ENCODE measurements around the gene ALOXE3. TPM values are rescaled to one million over a fixed set of nuclear protein-coding genes. Genes with fewer than 3 reads are reported as not detected.
"Not testable (repeated sequence)": the region's sequence is repeated elsewhere in the genome, so short reads cannot be mapped to it uniquely, and the experiment has no call there.

Gene ALOXE3
- total RNA-seq, 6 donors from 2014 or later: not detected

DNA sequence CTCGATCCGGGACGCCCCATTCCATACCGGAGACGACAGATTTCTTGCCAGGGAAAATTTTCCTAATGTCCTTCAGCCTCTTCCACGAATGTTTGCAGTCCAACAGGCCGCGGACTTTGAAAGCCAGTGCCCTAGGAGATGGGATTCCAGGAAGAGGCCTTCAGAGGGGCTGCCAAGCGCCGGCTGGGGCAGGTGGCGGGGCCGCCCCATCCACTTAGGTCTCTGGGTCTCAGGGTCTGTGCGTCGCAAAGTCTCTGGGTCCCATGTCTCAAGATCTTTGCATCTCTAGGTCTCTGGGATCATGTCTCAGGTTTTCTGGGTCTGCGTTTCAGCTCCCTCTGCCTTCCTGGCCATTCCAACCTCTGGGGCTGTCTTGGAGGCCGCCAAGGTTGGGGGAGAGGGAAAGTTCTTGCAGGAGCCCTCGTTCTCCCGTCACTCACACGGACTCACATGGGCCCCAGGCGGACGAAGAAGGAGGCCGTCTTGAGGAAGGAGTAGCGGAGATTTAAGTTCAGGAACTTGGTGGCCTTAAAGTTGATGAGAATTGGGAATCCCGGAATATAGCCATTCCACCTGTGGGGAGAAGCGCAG lies 38.0 kb downstream of the ALOXE3 start:
- Histone ChIP-seq H3K4me1 (peaks cover 13 to 18% (median 17%) of the 10 kb centered on the region in 4 donors), H3K4me3 (peak overlapping the region in 3 of 4 donors; percentile 36 to 47 (median 36)), H3K36me3 (no peaks in the 10 kb centered on the region), H3K27me3 (peaks cover 0 to 35% (median 8%) of the 10 kb centered on the region in 4 donors), H3K9me3 (no peaks in the 10 kb centered on the region), H3K27ac (no peak overlapping the region)
- ATAC-seq (ENCODE audit: low FRiP score in 2 of 2) (peak in 1 of 2 donors; percentile 3), DNase-seq (no peak)
- TF ChIP-seq, protein P1, sequence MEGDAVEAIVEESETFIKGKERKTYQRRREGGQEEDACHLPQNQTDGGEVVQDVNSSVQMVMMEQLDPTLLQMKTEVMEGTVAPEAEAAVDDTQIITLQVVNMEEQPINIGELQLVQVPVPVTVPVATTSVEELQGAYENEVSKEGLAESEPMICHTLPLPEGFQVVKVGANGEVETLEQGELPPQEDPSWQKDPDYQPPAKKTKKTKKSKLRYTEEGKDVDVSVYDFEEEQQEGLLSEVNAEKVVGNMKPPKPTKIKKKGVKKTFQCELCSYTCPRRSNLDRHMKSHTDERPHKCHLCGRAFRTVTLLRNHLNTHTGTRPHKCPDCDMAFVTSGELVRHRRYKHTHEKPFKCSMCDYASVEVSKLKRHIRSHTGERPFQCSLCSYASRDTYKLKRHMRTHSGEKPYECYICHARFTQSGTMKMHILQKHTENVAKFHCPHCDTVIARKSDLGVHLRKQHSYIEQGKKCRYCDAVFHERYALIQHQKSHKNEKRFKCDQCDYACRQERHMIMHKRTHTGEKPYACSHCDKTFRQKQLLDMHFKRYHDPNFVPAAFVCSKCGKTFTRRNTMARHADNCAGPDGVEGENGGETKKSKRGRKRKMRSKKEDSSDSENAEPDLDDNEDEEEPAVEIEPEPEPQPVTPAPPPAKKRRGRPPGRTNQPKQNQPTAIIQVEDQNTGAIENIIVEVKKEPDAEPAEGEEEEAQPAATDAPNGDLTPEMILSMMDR (IDR thresholded peaks at IDR 0.05): no peak
- TF ChIP-seq POLR2A (IDR thresholded peaks at IDR 0.05): no peak
- no peak for TF ChIP-seq POLR2AphosphoS5 (IDR thresholded peaks at IDR 0.05)
- TF ChIP-seq EP300 (IDR thresholded peaks at IDR 0.05): no peak
- 26 to 32% methylated on average over 18 to 25 of the region's 25 CpGs for WGBS, 2 donors

DNA sequence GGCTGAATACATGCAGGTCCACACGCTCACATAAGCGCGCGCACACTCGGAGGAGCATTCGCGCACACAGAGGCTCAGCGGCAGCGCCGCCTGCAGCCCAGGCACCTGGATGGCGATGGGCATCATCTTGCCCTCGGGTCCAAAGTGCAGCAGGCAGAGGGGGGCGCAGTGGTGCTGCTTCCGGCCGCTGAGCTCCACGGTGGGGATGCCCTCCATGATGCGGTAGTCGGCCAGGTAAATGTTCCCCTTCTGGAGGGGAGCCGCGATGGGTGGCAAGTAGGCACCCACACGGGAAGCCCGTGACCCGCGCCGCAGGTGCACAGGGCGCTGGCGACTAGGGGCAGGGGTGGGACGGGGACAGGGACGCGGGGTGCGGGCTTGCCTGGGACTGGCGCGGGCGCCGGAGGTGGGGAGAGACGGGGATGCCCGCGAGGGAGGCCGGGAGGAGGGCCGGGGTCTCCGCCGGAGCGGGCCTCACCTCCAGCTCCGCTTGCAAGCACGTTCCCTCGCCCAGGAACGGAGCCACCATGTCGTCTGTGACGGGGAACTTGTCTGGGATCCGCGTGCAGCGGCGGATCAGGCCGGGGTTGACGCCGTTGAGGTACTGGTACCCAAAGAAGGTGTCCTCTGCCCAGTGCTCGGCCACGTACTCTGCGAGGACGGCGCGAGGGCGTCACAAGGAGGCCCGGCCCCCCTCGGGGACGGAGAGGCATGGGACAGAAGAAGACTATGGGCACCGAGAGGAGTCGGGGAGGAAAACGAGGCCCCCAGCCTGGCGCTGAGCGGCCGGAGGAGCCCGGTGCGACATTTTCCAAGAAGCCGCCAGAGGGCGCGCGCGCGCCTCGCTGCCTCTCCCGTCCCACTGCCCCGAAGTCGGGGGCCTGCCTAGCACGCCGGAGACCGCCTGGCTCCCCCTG lies 38.8 kb downstream of the ALOXE3 start:
- peak overlapping the region in 1 of 4 donors; percentile 38 for H3K27ac ChIP-seq

DNA sequence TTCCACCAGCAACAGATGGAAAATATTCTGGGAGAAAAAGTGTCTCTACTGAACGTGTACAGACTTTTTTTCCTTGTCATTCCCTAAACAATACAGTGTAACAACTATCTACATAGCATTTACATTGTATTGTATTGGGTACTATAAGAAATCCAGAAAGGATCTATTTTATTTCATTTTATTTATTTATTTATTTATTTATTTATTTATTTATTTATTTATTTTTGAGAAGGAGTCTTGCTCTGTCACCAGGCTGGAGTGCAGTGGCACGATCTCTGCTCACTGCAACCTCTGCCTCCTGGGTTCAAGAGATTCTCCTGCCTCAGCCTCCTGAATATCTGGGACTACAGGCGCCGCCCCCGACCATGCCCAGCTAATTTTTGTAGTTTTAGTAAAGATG lies 40.4 kb downstream of the ALOXE3 start:
- not testable (repeated sequence) for DNase-seq; H3K27ac ChIP-seq; H3K9me3 ChIP-seq; H3K36me3 ChIP-seq; ATAC-seq (ENCODE audit: low FRiP score in 2 of 2); H3K4me3 ChIP-seq
- 77 to 94% methylated on average over 5 of the region's 5 CpGs for WGBS, 2 donors
- Histone ChIP-seq H3K4me1 (peaks cover 23 to 31% (median 27%) of the 10 kb centered on the region in 4 donors), H3K27me3 (peaks cover 0 to 53% (median 25%) of the 10 kb centered on the region in 4 donors)

More for the DNA sequence above, 38.8 kb downstream of the ALOXE3 start:
- Histone ChIP-seq H3K9me3 (no peaks in the 10 kb centered on the region), H3K4me1 (peaks cover 13 to 18% (median 17%) of the 10 kb centered on the region in 4 donors), H3K27me3 (peaks cover 0 to 39% (median 13%) of the 10 kb centered on the region in 4 donors), H3K4me3 (peak overlapping the region; percentile 8 to 47 (median 36)), H3K36me3 (no peaks in the 10 kb centered on the region)
- TF ChIP-seq, protein P1 (IDR thresholded peaks at IDR 0.05): peak; percentile 84 to 91 (median 88)
- TF ChIP-seq EP300 (IDR thresholded peaks at IDR 0.05): no peak
- ATAC-seq (ENCODE audit: low FRiP score in 2 of 2): peak; percentile 74 to 91
- WGBS, 2 donors: 2 to 6% methylated on average over 13 to 41 of the region's 87 CpGs
- peak; percentile 73 to 97 for DNase-seq

DNA sequence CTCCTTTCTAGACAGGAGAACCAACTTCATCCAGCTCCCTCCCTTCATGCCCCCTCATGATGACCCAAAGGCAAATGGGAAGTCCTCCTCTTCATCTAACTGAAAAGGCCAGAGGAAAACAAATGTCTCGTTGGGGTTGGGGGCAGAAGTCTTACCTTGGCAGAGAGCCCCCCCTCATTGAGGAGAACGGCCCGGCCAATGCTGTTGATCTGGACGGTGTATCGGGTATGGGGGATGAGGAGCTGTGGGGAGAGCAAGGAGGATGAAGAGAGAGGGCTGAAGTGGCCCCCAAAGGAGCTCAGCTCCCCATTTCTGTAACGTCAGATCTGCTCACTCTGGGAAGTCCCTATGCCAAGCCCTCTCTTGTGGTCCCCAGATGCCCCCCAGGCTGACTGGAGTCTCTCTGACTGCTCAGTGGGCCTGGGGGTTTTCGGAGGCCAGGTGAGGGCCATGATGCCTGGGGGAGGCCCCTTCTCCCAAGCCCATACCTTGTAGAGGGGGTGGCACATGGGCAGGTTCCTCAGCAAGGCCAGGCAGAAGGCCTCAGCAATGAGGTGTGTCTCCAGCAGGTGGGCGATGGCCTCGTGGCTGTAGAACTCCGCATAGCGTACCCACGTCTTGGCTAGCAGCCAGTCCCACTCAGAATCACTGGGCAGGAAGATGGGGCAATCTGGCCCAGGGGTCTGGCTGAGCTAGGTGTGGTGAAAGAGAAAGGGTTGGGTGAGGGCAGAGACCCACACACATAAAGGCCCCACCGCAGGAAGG lies 41.6 kb downstream of the ALOXE3 start:
- Histone ChIP-seq H3K4me3 (no peak overlapping the region), H3K9me3 (no peaks in the 10 kb centered on the region), H3K27me3 (peaks cover 0 to 60% (median 32%) of the 10 kb centered on the region in 4 donors), H3K27ac (no peak overlapping the region), H3K36me3 (no peaks in the 10 kb centered on the region), H3K4me1 (peaks cover 30 to 39% (median 35%) of the 10 kb centered on the region in 4 donors)
- WGBS, 2 donors: 71 to 78% methylated on average over 12 to 13 of the region's 13 CpGs
- no peak for TF ChIP-seq POLR2A (IDR thresholded peaks at IDR 0.05)
- DNase-seq (no peak), ATAC-seq (ENCODE audit: low FRiP score in 2 of 2) (no peak)

DNA sequence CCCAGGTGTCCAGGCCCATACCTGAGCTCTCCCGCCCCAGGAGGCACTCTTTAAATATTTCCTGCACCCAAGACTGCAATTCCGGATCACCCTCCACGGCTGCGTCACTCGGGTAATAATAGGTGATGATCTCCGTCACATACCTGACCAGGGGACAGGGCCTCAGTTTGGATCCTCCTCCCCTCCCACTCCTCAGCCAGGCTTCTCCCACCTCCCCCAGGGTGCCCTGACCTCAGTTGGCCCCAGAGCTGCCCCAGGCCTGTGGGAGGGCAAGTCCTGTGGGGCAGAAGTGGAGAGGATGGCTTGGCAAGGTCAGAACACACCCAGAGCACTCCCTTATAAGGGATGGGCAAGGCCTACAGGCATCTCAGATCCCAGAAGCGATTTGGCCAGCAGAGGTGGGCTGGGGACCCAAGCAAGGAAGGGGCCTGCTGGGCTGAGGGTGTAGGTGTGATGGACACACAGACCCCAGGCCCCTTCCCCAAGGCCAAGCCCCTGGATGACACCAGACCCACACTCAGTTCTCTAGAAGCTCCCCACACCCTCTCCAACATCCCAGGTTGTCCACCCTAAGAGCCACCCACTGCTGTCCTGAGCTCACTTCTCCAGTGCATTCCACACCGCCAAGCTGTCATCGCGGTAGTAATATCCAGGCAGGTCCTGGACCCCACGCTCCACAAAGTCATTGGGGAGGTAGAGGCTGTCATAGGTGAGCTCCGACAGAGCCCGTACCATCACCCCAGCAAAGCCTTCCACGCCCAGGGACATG lies 42.6 kb downstream of the ALOXE3 start:
- H3K36me3 ChIP-seq: no peaks in the 10 kb centered on the region
- TF ChIP-seq, protein P1 (IDR thresholded peaks at IDR 0.05): no peak
- TF ChIP-seq EP300 (IDR thresholded peaks at IDR 0.05) (no peak), POLR2AphosphoS5 (IDR thresholded peaks at IDR 0.05) (no peak), POLR2A (IDR thresholded peaks at IDR 0.05) (no peak)
- 90 to 96% methylated on average over 14 of the region's 14 CpGs for WGBS, 2 donors
- H3K4me3 ChIP-seq: no peak overlapping the region
- H3K27me3 ChIP-seq: peaks cover 0 to 60% (median 32%) of the 10 kb centered on the region in 4 donors
- ATAC-seq (ENCODE audit: low FRiP score in 2 of 2) (no peak), DNase-seq (no peak)
- no peaks in the 10 kb centered on the region for H3K9me3 ChIP-seq
- no peak overlapping the region for H3K27ac ChIP-seq
- H3K4me1 ChIP-seq: peaks cover 30 to 39% (median 35%) of the 10 kb centered on the region in 4 donors

All from upper lobe of left lung (tissue), 6 donors.